ENCODE data around the gene PEX26.
"Not testable (repeated sequence)": the region's sequence is repeated elsewhere in the genome, so short reads cannot be mapped to it uniquely, and the experiment has no call there.

The PEX26 gene

GRCh38 chr22:18077639-18078328 lies at the start of gene PEX26:
Gene PEX26, plus strand, starts transcription at chr22:18077990. Its CDS starts 387 bp downstream, at chr22:18078377.
- DNase-seq (ENCODE audit: low read depth) = peak; percentile 92

DNA sequence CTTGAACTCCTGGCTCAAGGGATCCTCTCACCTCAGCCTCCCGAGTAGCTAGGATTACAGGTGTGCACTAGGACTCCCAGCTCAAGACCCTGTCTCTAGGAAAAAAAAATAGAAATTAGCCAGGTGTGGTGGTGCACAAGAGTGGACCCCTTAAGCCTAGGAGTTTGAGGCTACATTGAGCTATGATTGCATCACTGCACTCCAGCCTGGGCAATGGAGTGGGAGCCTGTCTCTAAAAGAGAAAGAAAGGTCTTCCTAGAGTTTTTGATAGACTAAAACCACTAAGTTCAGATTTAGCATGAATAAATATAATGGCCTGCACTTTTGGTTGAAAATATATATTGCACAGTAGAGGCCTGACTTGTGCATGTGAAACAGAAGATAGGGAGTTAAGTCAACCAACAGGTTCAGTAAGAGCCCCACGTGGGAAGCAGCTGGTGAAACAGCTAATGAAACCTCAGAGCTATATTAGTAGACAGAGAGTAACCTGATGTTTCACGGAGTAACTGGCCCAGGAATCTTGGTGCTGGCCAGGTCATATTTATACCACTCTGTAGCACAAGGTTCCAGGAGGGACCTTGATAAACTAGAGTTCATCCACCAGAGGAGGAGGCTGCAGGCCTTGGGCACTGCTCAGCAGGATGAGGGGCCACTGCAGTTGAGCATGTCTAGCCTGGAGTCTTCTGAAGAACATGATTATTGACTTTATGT lies 48.8 kb upstream of the PEX26 start:
- no peak for DNase-seq (ENCODE audit: low read depth)

GRCh38 chr22:18029686-18030267 lies 48.0 kb upstream of the PEX26 start:
- DNase-seq (ENCODE audit: low read depth) = no peak

GRCh38 chr22:18031695-18032454 lies 45.9 kb upstream of the PEX26 start:
- DNase-seq (ENCODE audit: low read depth) = no peak

- no peak for DNase-seq (ENCODE audit: low read depth)
Measured at GRCh38 chr22:18032455-18033101, 45.2 kb upstream of the PEX26 start.

DNA sequence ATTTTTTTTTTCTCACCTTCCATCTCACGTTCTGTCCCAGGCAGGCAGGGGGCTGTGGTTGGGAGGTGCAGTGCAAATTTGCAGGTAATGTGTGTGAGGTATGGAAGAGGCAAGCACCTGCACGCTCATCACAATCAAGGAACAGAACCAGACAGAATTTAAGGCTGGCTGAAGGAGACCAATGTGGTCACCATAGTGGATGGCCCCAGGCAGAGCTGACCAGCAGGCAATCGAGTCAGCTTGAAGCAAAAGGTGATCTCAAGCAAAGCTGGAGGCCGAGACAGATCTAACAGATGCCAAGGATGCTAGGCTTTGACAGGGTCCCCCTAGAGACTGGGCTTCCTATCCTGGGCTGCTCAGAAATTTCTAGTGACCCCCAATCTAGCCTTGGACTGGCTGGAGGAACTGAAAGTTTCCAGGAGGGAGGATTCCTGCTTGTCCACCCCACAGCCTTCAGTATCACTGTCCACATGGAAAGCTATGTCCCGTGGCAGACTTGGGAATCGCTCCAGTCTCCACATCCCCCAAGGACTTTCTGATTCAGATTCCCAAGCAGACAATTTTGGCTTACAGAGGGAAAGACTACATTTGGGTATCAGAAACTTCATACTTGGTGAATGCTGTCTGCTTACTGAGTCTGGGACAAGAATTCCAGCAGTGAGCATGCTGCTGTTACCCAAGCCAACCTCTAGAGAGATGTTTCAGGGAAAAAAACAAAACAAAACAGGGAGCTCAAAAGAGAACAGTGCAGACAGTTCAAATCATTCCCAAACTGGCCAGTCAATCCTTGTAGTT lies 44.4 kb upstream of the PEX26 start:
- no peak for DNase-seq (ENCODE audit: low read depth)

GRCh38 chr22:18034076-18034475 lies 43.7 kb upstream of the PEX26 start:
- no peak for DNase-seq (ENCODE audit: low read depth)

- no peak for DNase-seq (ENCODE audit: low read depth)
Measured at GRCh38 chr22:18035751-18036150, 42.0 kb upstream of the PEX26 start.

GRCh38 chr22:18040898-18041297 lies 36.9 kb upstream of the PEX26 start:
- not testable (repeated sequence) for DNase-seq (ENCODE audit: low read depth)

GRCh38 chr22:18042685-18043084 lies 35.1 kb upstream of the PEX26 start:
- DNase-seq (ENCODE audit: low read depth) = no peak

- no peak for DNase-seq (ENCODE audit: low read depth)
Measured at GRCh38 chr22:18044548-18045271, 33.1 kb upstream of the PEX26 start.

DNA sequence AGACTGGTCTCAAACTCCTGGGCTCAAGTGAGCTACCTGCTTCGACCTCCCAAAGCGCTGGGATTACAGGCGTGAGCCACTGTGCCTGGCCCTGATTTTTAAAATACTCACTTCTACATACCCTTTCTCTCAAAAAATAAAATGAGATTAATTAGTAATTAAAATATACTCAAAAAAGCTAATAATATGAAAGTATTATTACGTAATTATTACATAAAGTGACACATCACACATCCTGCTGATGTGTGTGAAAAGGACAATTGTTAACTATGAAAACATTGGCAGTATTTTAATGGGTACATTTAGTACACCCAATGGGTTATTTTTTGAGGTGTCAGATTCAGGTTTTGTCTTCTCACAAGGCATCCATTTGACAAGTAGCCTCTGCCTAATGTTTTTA lies 32.0 kb upstream of the PEX26 start:
- DNase-seq (ENCODE audit: low read depth) = no peak

DNA sequence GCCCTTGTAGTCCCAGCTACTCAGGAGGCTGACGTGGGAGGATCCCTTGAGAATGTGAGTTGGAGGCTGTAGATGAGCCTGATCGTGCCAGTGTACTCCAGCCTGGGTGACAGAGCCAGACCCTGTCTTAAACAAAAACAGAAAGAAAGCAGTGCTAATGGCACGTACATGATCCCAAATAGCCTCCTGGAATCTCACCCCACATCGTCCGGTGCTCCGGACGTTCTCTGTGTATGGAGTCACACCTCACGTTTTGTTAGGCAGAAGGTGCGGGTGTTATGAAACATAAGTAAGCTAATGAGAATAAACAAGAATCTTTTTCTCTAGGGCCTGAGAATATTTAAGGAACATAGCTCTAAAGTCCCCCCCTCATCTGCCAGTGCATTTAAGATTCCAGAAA lies 29.7 kb upstream of the PEX26 start:
- DNase-seq (ENCODE audit: low read depth) = no peak

GRCh38 chr22:18048441-18048898 lies 29.3 kb upstream of the PEX26 start:
- no peak for DNase-seq (ENCODE audit: low read depth)

DNA sequence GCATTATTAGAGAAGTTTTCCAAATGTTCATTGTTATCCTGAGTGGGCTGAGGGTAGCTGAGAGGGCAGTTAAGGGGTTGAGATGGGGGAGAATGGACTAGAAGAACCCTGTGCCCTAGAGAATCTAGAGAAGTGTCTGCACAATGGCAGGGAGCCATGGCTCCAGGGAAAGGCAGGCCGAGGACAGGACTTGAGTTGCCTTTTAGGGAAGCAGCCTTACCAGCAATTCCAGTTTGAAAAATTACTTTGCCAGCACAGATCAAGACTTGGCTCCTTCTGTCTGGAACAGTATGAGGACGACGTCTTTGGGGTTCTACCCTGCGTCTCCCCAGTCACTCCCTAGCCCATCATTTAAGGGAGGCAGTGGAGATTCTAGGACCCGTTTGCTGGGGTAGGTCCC lies 27.7 kb upstream of the PEX26 start:
- no peak for DNase-seq (ENCODE audit: low read depth)

GRCh38 chr22:18051113-18051512 lies 26.7 kb upstream of the PEX26 start:
- not testable (repeated sequence) for DNase-seq (ENCODE audit: low read depth)

DNA sequence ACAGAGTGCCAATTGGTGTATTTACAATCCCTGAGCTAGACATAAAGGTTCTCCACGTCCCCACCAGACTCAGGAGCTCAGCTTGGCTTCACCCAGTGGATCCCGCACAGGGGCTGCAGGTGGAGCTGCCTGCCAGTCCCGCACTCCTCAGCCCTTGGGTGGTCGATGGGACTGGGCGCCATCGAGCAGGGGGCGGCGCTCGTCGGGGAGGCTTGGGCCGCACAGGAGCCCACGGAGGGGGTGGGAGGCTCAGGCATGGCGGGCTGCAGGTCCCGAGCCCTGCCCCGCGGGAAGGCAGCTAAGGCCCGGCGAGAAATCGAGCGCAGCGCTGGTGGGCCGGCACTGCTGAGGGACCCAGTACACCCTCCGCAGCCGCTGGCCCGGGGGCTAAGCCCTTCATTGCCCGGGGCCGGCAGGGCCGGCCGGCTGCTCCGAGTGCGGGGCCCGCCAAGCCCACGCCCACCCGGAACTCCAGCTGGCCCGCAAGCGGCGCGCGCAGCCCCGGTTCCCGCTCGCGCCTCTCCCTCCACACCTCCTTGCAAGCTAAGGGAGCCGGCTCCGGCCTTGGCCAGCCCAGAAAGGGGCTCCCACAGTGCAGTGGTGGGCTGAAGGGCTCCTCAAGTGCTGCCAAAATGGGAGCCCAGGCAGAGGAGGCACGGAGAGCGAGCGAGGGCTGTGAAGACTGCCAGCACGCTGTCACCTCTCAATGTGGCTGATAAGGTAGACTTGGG lies 24.4 kb upstream of the PEX26 start:
- DNase-seq (ENCODE audit: low read depth) = not testable (repeated sequence)

- DNase-seq (ENCODE audit: low read depth) = no peak
Measured at GRCh38 chr22:18055619-18056160, 22.1 kb upstream of the PEX26 start.

GRCh38 chr22:18056161-18056666 lies 21.6 kb upstream of the PEX26 start:
- no peak for DNase-seq (ENCODE audit: low read depth)

All from activated T-helper 9 cell treated with anti-CD3 and anti-CD28 coated beads, Interleukin-2, amount 50 U/mL, for 16 hours (primary cell).